Bone marrow (tissue), 2 donors: ENCODE data around the gene LRMDA.

ENCODE experiments used
- DNase-seq, 2 donors: peaks; one replicate each; lab custom pipeline; 2025; lab: John Stamatoyannopoulos, UW

LRMDA gene

GRCh38 chr10:76398043-76398710 is 966.8 kb downstream of the LRMDA start:
- no peak for DNase-seq

GRCh38 chr10:76399226-76399625 is 967.8 kb downstream of the LRMDA start:
- no peak for DNase-seq

- no peak for DNase-seq
Observed at GRCh38 chr10:76401006-76401405, 969.6 kb downstream of the LRMDA start.

- DNase-seq = no peak
Observed at GRCh38 chr10:76403912-76404311, 972.5 kb downstream of the LRMDA start.

- DNase-seq = no peak
Observed at GRCh38 chr10:76404531-76404930, 973.1 kb downstream of the LRMDA start.

- no peak for DNase-seq
Observed at GRCh38 chr10:76405922-76406321, 974.5 kb downstream of the LRMDA start.

- DNase-seq = no peak
Observed at GRCh38 chr10:76408646-76409045, 977.2 kb downstream of the LRMDA start.

- DNase-seq = no peak
Observed at GRCh38 chr10:76411729-76412435, 980.5 kb downstream of the LRMDA start.

- DNase-seq = no peak
Observed at GRCh38 chr10:76415554-76415953, 984.1 kb downstream of the LRMDA start.

GRCh38 chr10:76416642-76417041 is 985.2 kb downstream of the LRMDA start:
- no peak for DNase-seq

- no peak for DNase-seq
Observed at GRCh38 chr10:76420725-76421124, 989.3 kb downstream of the LRMDA start.

- DNase-seq = no peak
Observed at GRCh38 chr10:76422769-76423168, 991.3 kb downstream of the LRMDA start.

GRCh38 chr10:76428551-76429367 is 997.3 kb downstream of the LRMDA start:
- no peak for DNase-seq

- no peak for DNase-seq
Observed at GRCh38 chr10:76429368-76430060, 998.1 kb downstream of the LRMDA start.

GRCh38 chr10:76430061-76430645 is 998.7 kb downstream of the LRMDA start:
- no peak for DNase-seq

GRCh38 chr10:76432016-76433012 is 1000.9 kb downstream of the LRMDA start:
- no peak for DNase-seq

- DNase-seq = no peak
Observed at GRCh38 chr10:76433161-76434005, 1002.0 kb downstream of the LRMDA start.

- DNase-seq = no peak
Observed at GRCh38 chr10:76435157-76435556, 1003.7 kb downstream of the LRMDA start.

- no peak for DNase-seq
Observed at GRCh38 chr10:76436401-76436811, 1005.0 kb downstream of the LRMDA start.

GRCh38 chr10:76436981-76437380 is 1005.6 kb downstream of the LRMDA start:
- no peak for DNase-seq
